ENCODE results near the gene FREY1. TPM values are rescaled to one million over a fixed set of nuclear protein-coding genes. Genes with fewer than 3 reads are reported as not detected.

Gene FREY1
- total and polyA plus RNA-seq, 2 donors (not counting 3 experiments of a cell fraction or from before 2014, with no cell fraction given) = 0.84 to 1.1 TPM

GRCh38 chr11:45895553-45896259 is 11.4 kb downstream of the FREY1 start:
- dilution Hi-C loops (cut with MboI; ENCODE audit: extremely low pct_ligation_motif_present, low sequenced_read_pairs) = no loop called here
- no peaks in the 10 kb centered on the region for H4K20me1 ChIP-seq (replicated peaks; ENCODE audit: control insufficient read depth, extremely low read depth, insufficient read depth, low read length)
- no peaks in the 10 kb centered on the region for H3K79me2 ChIP-seq (ENCODE audit: control insufficient read depth, insufficient read depth, low read length)
- no peaks in the 10 kb centered on the region for H3K36me3 ChIP-seq (ENCODE audit: control insufficient read depth in 2 of 2, extremely low read depth in 1 of 2, insufficient read depth in 2 of 2, low read length in 2 of 2)
- no peaks in the 10 kb centered on the region for H3K9me3 ChIP-seq (replicated peaks; ENCODE audit: control insufficient read depth, insufficient read depth, low read length)
- FAIRE-seq (no peak), DNase-seq (ENCODE audit: low read depth, low spot score) (no peak)
- no peak overlapping the region for H2AFZ ChIP-seq (ENCODE audit: low read depth, low read length)
- H3K27ac ChIP-seq (ENCODE audit: insufficient read depth, low read depth, low read length) = no peak overlapping the region
- no peak overlapping the region for H3K9ac ChIP-seq (replicated peaks; ENCODE audit: extremely low read depth, insufficient read depth, low read length)
- intact Hi-C loops (cut with micrococcal nuclease) = no loop called here
- no peaks in the 10 kb centered on the region for H3K9me1 ChIP-seq (replicated peaks; ENCODE audit: control insufficient read depth, extremely low read depth, insufficient read depth, low read length)
- no TSS peak for BruUV-seq (replicated peaks)
- H3K4me1 ChIP-seq (ENCODE audit: control insufficient read depth, extremely low read depth, insufficient read depth, low read length) = peaks cover 10% of the 10 kb centered on the region
- no peak overlapping the region for H3K4me2 ChIP-seq (ENCODE audit: insufficient read depth, low read length)
- H3K4me3 ChIP-seq (replicated peaks in 1 of 3; ENCODE audit: insufficient read depth in 1 of 3, low read depth in 1 of 3, low read length in 3 of 3) = no peak overlapping the region
- POLR2A ChIA-PET = no interaction called here
- CTCF ChIA-PET = no interaction called here
- peaks cover 4 to 9% of the 10 kb centered on the region in 2 experiments for H3K27me3 ChIP-seq (ENCODE audit: control insufficient read depth in 2 of 2, insufficient read depth in 2 of 2, low read length in 2 of 2)
- TF ChIP-seq POLR2A (IDR thresholded peaks at IDR 0.05; ENCODE audit: low read depth, low read length) = no peak
- no peak for TF ChIP-seq GATA2 (IDR thresholded peaks at IDR 0.05; ENCODE audit: insufficient read depth, insufficient read length, low read depth, low read length)

GRCh38 chr11:45894555-45895247 is 12.4 kb downstream of the FREY1 start:
- CTCF ChIA-PET = no interaction called here
- no TSS peak for BruUV-seq (replicated peaks)
- intact Hi-C loops (cut with micrococcal nuclease) = no loop called here
- FAIRE-seq = no peak
- Histone ChIP-seq H3K79me2 (ENCODE audit: control insufficient read depth, insufficient read depth, low read length) (no peaks in the 10 kb centered on the region), H3K9me3 (replicated peaks; ENCODE audit: control insufficient read depth, insufficient read depth, low read length) (no peaks in the 10 kb centered on the region), H3K9me1 (replicated peaks; ENCODE audit: control insufficient read depth, extremely low read depth, insufficient read depth, low read length) (no peaks in the 10 kb centered on the region), H3K27ac (ENCODE audit: insufficient read depth, low read depth, low read length) (no peak overlapping the region), H2AFZ (ENCODE audit: low read depth, low read length) (no peak overlapping the region), H3K9ac (replicated peaks; ENCODE audit: extremely low read depth, insufficient read depth, low read length) (no peak overlapping the region), H4K20me1 (replicated peaks; ENCODE audit: control insufficient read depth, extremely low read depth, insufficient read depth, low read length) (no peaks in the 10 kb centered on the region), H3K4me3 (replicated peaks in 1 of 3; ENCODE audit: insufficient read depth in 1 of 3, low read depth in 1 of 3, low read length in 3 of 3) (no peak overlapping the region), H3K36me3 (ENCODE audit: control insufficient read depth in 2 of 2, extremely low read depth in 1 of 2, insufficient read depth in 2 of 2, low read length in 2 of 2) (no peaks in the 10 kb centered on the region), H3K4me2 (ENCODE audit: insufficient read depth, low read length) (no peak overlapping the region), H3K4me1 (ENCODE audit: control insufficient read depth, extremely low read depth, insufficient read depth, low read length) (peaks cover 5% of the 10 kb centered on the region), H3K27me3 (ENCODE audit: control insufficient read depth in 2 of 2, insufficient read depth in 2 of 2, low read length in 2 of 2) (peaks cover 3 to 6% of the 10 kb centered on the region in 2 experiments)
- TF ChIP-seq GATA2 (IDR thresholded peaks at IDR 0.05; ENCODE audit: insufficient read depth, insufficient read length, low read depth, low read length) (no peak), JUN (IDR thresholded peaks at IDR 0.05; ENCODE audit: borderline replicate concordance, insufficient read depth, insufficient read length, low read depth) (no peak), POLR2A (IDR thresholded peaks at IDR 0.05; ENCODE audit: low read depth, low read length) (no peak), FOS (IDR thresholded peaks at IDR 0.05; ENCODE audit: borderline replicate concordance, insufficient read depth, low read length) (no peak), MYC (IDR thresholded peaks at IDR 0.05; ENCODE audit: low read depth, low read length) (no peak), EZH2 (IDR thresholded peaks at IDR 0.05; ENCODE audit: borderline replicate concordance, low read depth, low read length, severe bottlenecking) (no peak), CTCF (IDR thresholded peaks at IDR 0.05; ENCODE audit: extremely low read depth in 1 of 2, insufficient read depth in 1 of 2, low read depth in 1 of 2, low read length in 2 of 2) (no peak), MAX (IDR thresholded peaks at IDR 0.05; ENCODE audit: insufficient read depth, insufficient read length) (no peak)
- DNase-seq (ENCODE audit: low read depth, low spot score) = no peak
- dilution Hi-C loops (cut with MboI; ENCODE audit: extremely low pct_ligation_motif_present, low sequenced_read_pairs) = no loop called here
- POLR2A ChIA-PET = no interaction called here
